OCI-LY3 (cell line): ENCODE results near the gene TMEM240.

Experiments used
- H2AFZ ChIP-seq: fragments of 200-600, 300-600 bp; shearing (Covaris generic); 2 replicates; pipeline ENCODE4 v1.6.0; 2014; ENCODE audit warnings: antibody characterized with exemption, low read depth, low read length
- H3K27ac ChIP-seq: fragments of 200-600, 300-600 bp; sonication (generic); 2 replicates; pipeline ENCODE4 v1.5.1; 2014; ENCODE audit warnings: mild to moderate bottlenecking, low read length, moderate library complexity, mixed read lengths
- H3K27me3 ChIP-seq: fragments of 200-600, 300-600 bp; sonication (generic); 2 replicates; pipeline ENCODE4 v1.6.1; 2014; ENCODE audit warnings: low read depth, low read length, mixed read lengths
- H3K36me3 ChIP-seq: fragments of 200-600, 300-600 bp; sonication (generic); replicated peaks from 2 replicates; pipeline ENCODE3; 2014; ENCODE audit warnings: low read depth, low read length, mixed read lengths
- H3K4me1 ChIP-seq: fragments of 300-600, 200-600 bp; sonication (generic); 2 replicates; pipeline ENCODE4 v1.6.1; 2014; ENCODE audit warnings: low read length, mixed read lengths
- H3K4me2 ChIP-seq: fragments of 200-600, 300-600 bp; sonication (generic); 2 replicates; pipeline ENCODE4 v1.6.1; 2014; ENCODE audit warnings: low read length, mixed read lengths
- H3K4me3 ChIP-seq: fragments of 300-600, 200-600 bp; sonication (generic); 2 replicates; pipeline ENCODE4 v1.5.1; 2014; ENCODE audit warnings: antibody characterized with exemption, mild to moderate bottlenecking, low read length, moderate library complexity
- H3K79me2 ChIP-seq: fragments of 300-600, 200-600 bp; shearing (Covaris generic); 2 replicates; pipeline ENCODE4 v1.6.1; 2014; ENCODE audit warnings: mild to moderate bottlenecking, low read length, mixed read lengths
- H3K9ac ChIP-seq: fragments of 300-600, 200-600 bp; shearing (Covaris generic); 2 replicates; pipeline ENCODE4 v1.6.0; 2014; ENCODE audit warnings: mild to moderate bottlenecking, low read length, moderate library complexity
- H3K9me3 ChIP-seq: fragments of 200-600, 300-600 bp; shearing (Covaris generic); 2 replicates; pipeline ENCODE4 v1.6.1; 2014; ENCODE audit warnings: low read length, mixed read lengths; ENCODE audit not compliant: insufficient read depth
- H4K20me1 ChIP-seq: fragments of 200-600, 300-600 bp; sonication (generic); 2 replicates; pipeline ENCODE4 v1.6.1; 2016; ENCODE audit warnings: low read length, mixed read lengths; ENCODE audit not compliant: insufficient read depth
- CTCF ChIP-seq: fragments of 200-600, 300-600 bp; sonication (generic); IDR thresholded peaks from 2 replicates; pipeline ENCODE4 v1.5.1; 2014; ENCODE audit warnings: antibody characterized with exemption, low read length, low read depth
- EZH2phosphoT487 ChIP-seq: fragments of 200-600 bp; shearing (Covaris generic); IDR thresholded peaks from 2 replicates; pipeline ENCODE4 v1.6.1; 2018; ENCODE audit warnings: antibody characterized with exemption, mixed run types, low read depth

TMEM240 gene

DNA sequence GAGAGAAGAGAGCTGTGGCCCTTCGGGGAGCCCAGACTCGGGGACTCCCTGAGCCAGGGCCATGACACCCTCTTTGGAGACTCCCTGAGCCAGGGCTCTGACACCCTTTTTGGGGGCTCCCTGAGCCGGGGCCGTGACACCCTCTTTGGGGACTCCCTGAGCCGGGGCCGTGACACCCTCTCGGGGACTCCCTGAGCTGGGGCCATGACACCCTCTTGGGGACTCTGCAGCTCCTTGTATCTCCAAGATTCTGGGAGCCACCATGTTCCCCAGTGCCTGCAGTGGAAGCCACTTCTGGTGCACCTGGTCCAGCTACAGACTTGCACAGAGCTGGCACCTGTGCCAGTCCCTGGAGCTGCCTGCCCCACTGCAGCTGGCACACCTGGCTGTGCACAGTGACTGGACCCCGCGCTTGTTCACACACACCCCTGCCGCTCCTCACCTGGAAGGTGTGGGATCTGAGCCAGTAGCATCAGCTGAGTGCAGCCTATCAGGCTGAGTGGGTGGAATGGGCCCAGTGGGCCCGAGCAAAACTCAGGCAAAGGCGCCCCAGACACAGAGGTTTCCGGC lies 38.0 kb upstream of the TMEM240 start:
- peaks cover 11% of the 10 kb centered on the region for H3K4me1 ChIP-seq
- H3K9ac ChIP-seq, result no peak overlapping the region
- TF ChIP-seq EZH2phosphoT487 (no peak), CTCF (no peak)
- H3K79me2 ChIP-seq, result peaks cover 19% of the 10 kb centered on the region
- no peak overlapping the region for H3K4me3 ChIP-seq
- no peaks in the 10 kb centered on the region for H4K20me1 ChIP-seq
- no peaks in the 10 kb centered on the region for H3K36me3 ChIP-seq
- H3K27me3 ChIP-seq, result no peaks in the 10 kb centered on the region
- H2AFZ ChIP-seq, result no peak overlapping the region
- no peak overlapping the region for H3K27ac ChIP-seq
- no peak overlapping the region for H3K4me2 ChIP-seq
- no peaks in the 10 kb centered on the region for H3K9me3 ChIP-seq

DNA sequence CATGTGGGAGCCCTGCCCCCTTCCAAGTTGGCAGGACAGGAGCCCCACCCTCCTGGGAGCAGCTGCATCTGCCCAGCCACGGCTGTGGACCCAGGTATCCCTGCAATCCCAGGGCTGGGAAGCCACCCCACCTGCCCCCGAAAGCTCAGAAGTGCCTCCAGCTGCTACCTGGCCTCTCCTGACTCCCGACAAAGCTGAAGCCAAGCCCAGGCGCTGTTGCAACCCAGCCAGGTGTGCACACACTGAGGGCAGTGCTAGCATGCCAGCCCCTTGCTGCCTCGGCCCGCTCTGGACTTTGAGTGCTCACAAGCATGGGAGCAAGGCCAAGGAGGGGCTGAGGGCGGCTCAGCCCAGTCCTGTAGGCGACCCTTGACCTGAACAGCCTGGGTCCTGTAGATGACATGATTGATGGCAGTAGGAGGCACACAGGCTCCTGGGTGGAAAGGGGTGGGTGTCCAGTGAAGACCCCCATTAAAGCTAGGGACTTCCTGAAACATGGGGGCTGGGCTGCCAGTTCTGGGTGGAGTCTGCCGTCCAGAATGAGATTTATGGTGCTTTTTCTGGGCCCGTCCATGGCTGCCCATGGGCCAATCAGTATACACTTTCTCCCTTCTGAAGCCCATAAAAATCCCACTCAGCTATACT lies 37.1 kb upstream of the TMEM240 start:
- TF ChIP-seq EZH2phosphoT487 (no peak), CTCF (no peak)
- no peaks in the 10 kb centered on the region for H4K20me1 ChIP-seq
- H3K27me3 ChIP-seq, result no peaks in the 10 kb centered on the region

GRCh38 chr1:1574721-1575537 lies 34.5 kb upstream of the TMEM240 start, which contains the start of gene SSU72:
TSS of gene SSU72 (minus strand) at chr1:1574863. CDS start at chr1:1574557, 306 bp downstream.
- no peaks in the 10 kb centered on the region for H3K27me3 ChIP-seq
- H3K9ac ChIP-seq, result peak within 1 kb of the TSS; percentile 91
- H3K79me2 ChIP-seq, result peaks cover 54% of the 10 kb centered on the region
- peak within 1 kb of the TSS; percentile 73 for H3K27ac ChIP-seq
- peak within 1 kb of the TSS; percentile 93 for H3K4me3 ChIP-seq
- peaks cover 6% of the 10 kb centered on the region; the same call in 1 of the 2 replicates for H4K20me1 ChIP-seq
- H3K4me2 ChIP-seq, result peak within 1 kb of the TSS; percentile 94
- H2AFZ ChIP-seq, result peak within 1 kb of the TSS; percentile 40; the same call in 1 of the 2 replicates
- no peaks in the 10 kb centered on the region for H3K9me3 ChIP-seq
- H3K36me3 ChIP-seq, result peaks cover 7% of the 10 kb centered on the region
- H3K4me1 ChIP-seq, result peaks cover 8% of the 10 kb centered on the region
- TF ChIP-seq CTCF, result no peak

More for the DNA sequence above, 37.1 kb upstream of the TMEM240 start:
- peaks cover 28% of the 10 kb centered on the region for H3K79me2 ChIP-seq
- H3K9me3 ChIP-seq, result no peaks in the 10 kb centered on the region
- no peaks in the 10 kb centered on the region for H3K36me3 ChIP-seq
- no peak overlapping the region for H3K4me3 ChIP-seq
- H3K27ac ChIP-seq, result no peak overlapping the region
- H3K4me2 ChIP-seq, result no peak overlapping the region
- H3K4me1 ChIP-seq, result peaks cover 8% of the 10 kb centered on the region
- H2AFZ ChIP-seq, result no peak overlapping the region
- H3K9ac ChIP-seq, result no peak overlapping the region
